Cardiac muscle cell (in vitro differentiated cells and primary cell): ENCODE data around the gene TSPAN16. TPM values are rescaled to one million over a fixed set of nuclear protein-coding genes. Genes with fewer than 3 reads are reported as not detected.

Source experiments
- DNase-seq, 2 donors: peaks; one replicate each; pipeline versions ENCODE4 v3.0.0 to v3.0.0-alpha.2; 2010 to 2017; ENCODE audit warnings: low read depth in 1 of 2, low spot score in 1 of 2
- H3K27ac ChIP-seq: fragments of 200-600 bp; sonication (generic); 2 replicates; pipeline ENCODE4 v1.5.1; 2016
- H3K27me3 ChIP-seq: fragments of 200-600 bp; sonication (generic); 2 replicates; pipeline ENCODE4 v1.6.0; 2016; ENCODE audit warnings: control low read depth
- H3K36me3 ChIP-seq: fragments of 200-600 bp; sonication (generic); 2 replicates; pipeline ENCODE4 v1.5.1; 2016; ENCODE audit warnings: control low read depth
- H3K4me1 ChIP-seq: fragments of 200-600 bp; sonication (generic); 2 replicates; pipeline ENCODE4 v1.8.1; 2017; ENCODE audit warnings: low read depth, mild to moderate bottlenecking, mixed run types
- H3K4me3 ChIP-seq: fragments of 200-600 bp; sonication (generic); 2 replicates; pipeline ENCODE4 v1.5.1; 2016; ENCODE audit warnings: mild to moderate bottlenecking
- H3K9me3 ChIP-seq: fragments of 200-600 bp; sonication (generic); 2 replicates; pipeline ENCODE4 v1.5.1; 2017; ENCODE audit warnings: low read depth, mild to moderate bottlenecking, control low read depth
- polyA plus RNA-seq: library from polyadenylated mRNA; unstranded; fragments of >200 nt; fragmentation: Nextera tagmentation; extraction: Ambion mirVana; gene quantifications from 2 replicates; pipeline ENCODE4 v1.2.1, GENCODE V29; 2016
- total RNA-seq: library from RNA; depleted of rRNA; stranded (reverse); fragments of >200 nt; gene quantifications from 2 replicates; pipeline ENCODE4 v1.2.3, GENCODE V29; 2016
- TF ChIP-seq, protein P1 (sequence below): IDR thresholded peaks from 2 replicates; pipeline ENCODE4 v1.5.1; 2012; ENCODE audit warnings: low read depth, mild to moderate bottlenecking, low read length

The TSPAN16 gene
- total and polyA plus RNA-seq, 2 experiments from 2014 or later: not detected

DNA sequence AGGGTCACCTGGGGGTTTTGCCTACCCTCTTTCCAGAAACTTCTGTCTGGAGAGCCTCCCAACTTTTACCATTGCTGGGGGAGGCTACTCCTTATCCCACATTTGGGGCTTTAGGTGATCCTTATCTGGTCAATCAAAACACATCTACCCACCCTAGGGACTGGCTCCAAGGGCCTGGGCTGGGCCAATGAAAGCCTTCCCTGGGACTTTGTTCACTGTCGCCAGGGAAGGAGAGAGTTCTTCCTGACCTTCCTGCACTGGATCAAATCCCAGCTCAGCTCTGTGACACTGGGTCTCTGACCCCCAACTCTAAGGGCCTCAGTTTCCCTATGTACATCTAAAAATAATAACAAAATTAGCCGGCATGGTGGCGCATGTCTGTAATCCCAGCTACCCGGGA is 44.7 kb upstream of the TSPAN16 start:
- Histone ChIP-seq H3K9me3 (no peaks in the 10 kb centered on the region), H3K4me3 (no peak overlapping the region), H3K27me3 (no peaks in the 10 kb centered on the region), H3K36me3 (no peaks in the 10 kb centered on the region), H3K4me1 (no peaks in the 10 kb centered on the region), H3K27ac (no peak overlapping the region)
- TF ChIP-seq, protein P1, sequence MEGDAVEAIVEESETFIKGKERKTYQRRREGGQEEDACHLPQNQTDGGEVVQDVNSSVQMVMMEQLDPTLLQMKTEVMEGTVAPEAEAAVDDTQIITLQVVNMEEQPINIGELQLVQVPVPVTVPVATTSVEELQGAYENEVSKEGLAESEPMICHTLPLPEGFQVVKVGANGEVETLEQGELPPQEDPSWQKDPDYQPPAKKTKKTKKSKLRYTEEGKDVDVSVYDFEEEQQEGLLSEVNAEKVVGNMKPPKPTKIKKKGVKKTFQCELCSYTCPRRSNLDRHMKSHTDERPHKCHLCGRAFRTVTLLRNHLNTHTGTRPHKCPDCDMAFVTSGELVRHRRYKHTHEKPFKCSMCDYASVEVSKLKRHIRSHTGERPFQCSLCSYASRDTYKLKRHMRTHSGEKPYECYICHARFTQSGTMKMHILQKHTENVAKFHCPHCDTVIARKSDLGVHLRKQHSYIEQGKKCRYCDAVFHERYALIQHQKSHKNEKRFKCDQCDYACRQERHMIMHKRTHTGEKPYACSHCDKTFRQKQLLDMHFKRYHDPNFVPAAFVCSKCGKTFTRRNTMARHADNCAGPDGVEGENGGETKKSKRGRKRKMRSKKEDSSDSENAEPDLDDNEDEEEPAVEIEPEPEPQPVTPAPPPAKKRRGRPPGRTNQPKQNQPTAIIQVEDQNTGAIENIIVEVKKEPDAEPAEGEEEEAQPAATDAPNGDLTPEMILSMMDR: no peak
- no peak for DNase-seq

DNA sequence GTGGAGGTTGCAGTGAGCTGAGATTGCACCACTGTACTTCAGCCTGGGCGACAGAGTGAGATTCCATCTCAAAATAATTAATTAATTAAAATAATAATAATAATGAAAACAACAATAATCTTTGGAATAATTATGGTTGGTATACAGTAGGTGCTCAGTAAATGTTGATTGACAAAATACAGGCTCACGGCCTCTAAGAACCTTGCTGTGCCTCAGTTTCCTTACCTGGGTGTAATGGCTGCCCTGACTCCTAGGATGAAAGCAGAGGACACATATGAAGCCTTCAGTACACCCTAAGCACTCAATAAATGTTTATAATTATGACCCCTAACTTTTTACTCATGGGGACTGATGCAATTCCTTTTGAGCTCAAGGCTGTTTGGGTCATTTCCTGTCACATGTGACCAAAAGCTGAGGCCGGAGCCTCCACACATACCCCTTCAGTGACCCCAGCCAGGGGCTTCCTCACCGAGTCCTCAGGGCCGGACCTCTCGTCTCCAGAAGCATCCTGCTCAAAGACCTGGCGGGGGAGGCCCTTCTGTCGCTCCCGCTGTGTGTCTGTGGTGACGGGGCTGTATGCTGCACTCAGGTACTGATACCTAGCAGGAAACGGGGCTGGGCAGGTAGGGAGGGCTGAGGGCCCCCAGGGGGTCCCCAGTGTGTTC is 44.2 kb upstream of the TSPAN16 start:
- TF ChIP-seq, protein P1: no peak
- Histone ChIP-seq H3K4me1 (no peaks in the 10 kb centered on the region), H3K27me3 (no peaks in the 10 kb centered on the region), H3K36me3 (no peaks in the 10 kb centered on the region), H3K27ac (no peak overlapping the region), H3K9me3 (no peaks in the 10 kb centered on the region), H3K4me3 (no peak overlapping the region)
- no peak for DNase-seq

DNA sequence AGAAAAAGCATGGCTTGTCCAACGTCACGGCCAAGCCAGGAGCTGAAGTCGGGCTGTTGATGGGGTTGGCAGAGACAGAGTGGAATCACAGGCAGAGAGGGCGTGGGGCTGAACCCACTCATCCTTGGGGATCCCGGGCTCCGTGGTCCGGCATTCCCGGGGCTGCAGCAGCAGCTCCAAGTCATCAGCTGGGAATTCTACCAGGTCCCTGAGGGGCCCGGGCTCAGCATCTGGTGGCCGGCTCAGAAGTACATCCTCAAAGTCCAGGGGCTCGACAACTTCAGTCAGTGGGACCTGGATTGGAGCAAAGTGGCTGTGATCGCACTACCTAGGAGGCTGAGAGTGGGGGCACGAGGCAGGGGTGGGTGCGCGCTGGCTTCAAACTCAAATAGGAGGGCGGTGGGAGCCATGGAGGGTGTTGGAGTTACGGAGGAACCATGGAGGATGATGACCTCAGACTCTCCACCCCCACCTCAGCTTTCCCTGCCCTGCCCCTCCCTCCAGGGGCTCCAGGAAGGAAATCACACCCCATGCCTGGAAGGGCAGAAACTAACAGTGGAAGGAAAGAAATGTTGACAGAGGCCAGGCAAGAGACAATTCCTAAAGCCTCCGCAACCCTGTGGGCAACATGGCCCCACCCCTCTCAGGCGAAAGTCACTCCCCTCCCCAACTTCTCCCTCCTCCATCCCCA is 43.1 kb upstream of the TSPAN16 start:
- H3K27ac ChIP-seq: no peak overlapping the region
- H3K4me1 ChIP-seq: no peaks in the 10 kb centered on the region
- H3K36me3 ChIP-seq: no peaks in the 10 kb centered on the region
- DNase-seq: no peak
- TF ChIP-seq, protein P1: no peak
- no peak overlapping the region for H3K4me3 ChIP-seq
- H3K27me3 ChIP-seq: no peaks in the 10 kb centered on the region
- no peaks in the 10 kb centered on the region for H3K9me3 ChIP-seq

DNA sequence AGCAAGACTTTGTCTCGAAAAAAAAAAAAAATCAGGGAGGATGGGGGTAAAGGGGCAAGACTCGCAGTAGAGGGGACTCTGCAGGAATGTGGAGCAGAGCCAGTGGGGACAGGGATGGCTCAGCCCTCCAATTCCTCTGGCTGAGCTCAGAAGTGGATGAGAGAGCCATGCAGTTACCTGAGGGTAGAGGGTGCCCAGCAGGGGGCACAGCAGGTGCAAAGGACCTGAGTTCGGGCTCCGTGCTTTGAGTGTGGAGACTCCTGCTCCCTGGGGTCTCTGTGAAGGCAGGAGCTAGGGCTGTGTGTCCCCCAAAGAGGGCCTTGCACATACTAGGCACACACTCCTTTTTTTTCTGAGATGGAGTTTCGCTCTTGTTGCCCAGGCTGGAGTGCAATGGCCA is 41.3 kb upstream of the TSPAN16 start:
- DNase-seq: no peak
- Histone ChIP-seq H3K27me3 (no peaks in the 10 kb centered on the region), H3K27ac (no peak overlapping the region), H3K4me3 (no peak overlapping the region), H3K36me3 (no peaks in the 10 kb centered on the region), H3K4me1 (no peaks in the 10 kb centered on the region), H3K9me3 (no peaks in the 10 kb centered on the region)
- TF ChIP-seq, protein P1: peak; percentile 15

DNA sequence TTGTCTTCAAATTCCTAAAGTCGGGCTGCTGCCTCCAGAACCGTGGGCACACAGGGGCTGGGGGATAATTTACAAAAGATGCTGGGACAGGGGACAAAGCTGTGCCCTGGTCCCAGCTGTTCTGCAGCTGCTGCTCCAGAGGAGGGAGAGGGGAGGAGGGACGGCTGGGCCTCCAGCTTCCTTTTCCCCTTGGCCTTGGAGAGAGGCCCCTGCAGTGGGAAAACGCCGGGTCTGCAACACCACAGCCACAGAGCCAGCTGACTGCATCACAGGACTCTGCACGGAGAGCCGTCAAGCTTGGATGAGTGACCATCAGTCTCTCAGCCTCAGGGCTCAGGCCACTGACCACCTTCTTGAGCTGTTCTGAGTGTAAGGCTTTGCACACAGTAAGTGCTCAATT is 39.8 kb upstream of the TSPAN16 start:
- TF ChIP-seq, protein P1: no peak
- peak in 1 of 2 donors; percentile 45 for DNase-seq
- no peaks in the 10 kb centered on the region for H3K9me3 ChIP-seq
- H3K4me1 ChIP-seq: no peaks in the 10 kb centered on the region
- H3K27me3 ChIP-seq: no peaks in the 10 kb centered on the region
- no peak overlapping the region for H3K27ac ChIP-seq
- H3K4me3 ChIP-seq: no peak overlapping the region
- H3K36me3 ChIP-seq: no peaks in the 10 kb centered on the region
